MM.1S (cell line): ENCODE results near the gene TMEM108.

ENCODE experiments used
- DNase-seq: peaks from one replicate; pipeline ENCODE4 v3.0.0-alpha.2; 2015
- H2AFZ ChIP-seq: fragments of 300-600 bp; sonication (generic); 2 replicates; pipeline ENCODE4 v1.6.0; 2016; ENCODE audit warnings: antibody characterized with exemption, low read length
- H3F3A ChIP-seq: fragments of 300-600 bp; sonication (generic); 2 replicates; pipeline ENCODE4 v1.6.1; 2016; ENCODE audit warnings: mild to moderate bottlenecking, antibody characterized with exemption, low read length, moderate library complexity, mixed read lengths; ENCODE audit not compliant: insufficient read depth
- H3K27ac ChIP-seq: fragments of 300-600 bp; sonication (generic); 2 replicates; pipeline ENCODE4 v1.5.1; 2016; ENCODE audit warnings: mild to moderate bottlenecking, low read length
- H3K27me3 ChIP-seq: fragments of 300-600 bp; sonication (generic); replicated peaks from 2 replicates; pipeline ENCODE4 v1.6.0; 2016; ENCODE audit warnings: low read length; ENCODE audit not compliant: insufficient read depth
- H3K36me3 ChIP-seq: fragments of 300-600 bp; sonication (generic); replicated peaks from 2 replicates; pipeline ENCODE4 v1.6.1; 2016; ENCODE audit warnings: mild to moderate bottlenecking, low read length, mixed read lengths; ENCODE audit not compliant: insufficient read depth
- H3K4me1 ChIP-seq: fragments of 300-600 bp; sonication (generic); 2 replicates; pipeline ENCODE4 v1.6.1; 2016; ENCODE audit warnings: low read length, mixed read lengths
- H3K4me2 ChIP-seq: fragments of 300-600 bp; sonication (generic); 2 replicates; pipeline ENCODE4 v1.6.0; 2016; ENCODE audit warnings: low read depth, low read length
- H3K4me3 ChIP-seq: fragments of 300-600 bp; sonication (generic); 2 replicates; pipeline ENCODE4 v1.5.1; 2016; ENCODE audit warnings: low read length, mixed read lengths
- H3K79me2 ChIP-seq: fragments of 300-600 bp; sonication (generic); 2 replicates; pipeline ENCODE4 v1.6.1; 2016; ENCODE audit warnings: mixed run types, low read length, mixed read lengths
- H3K9ac ChIP-seq: fragments of 300-600 bp; sonication (generic); 2 replicates; pipeline ENCODE4 v1.6.1; 2016; ENCODE audit warnings: low read length, mixed read lengths
- H3K9me2 ChIP-seq: fragments of 300-600 bp; sonication (generic); replicated peaks from 2 replicates; pipeline ENCODE4 v1.6.1; 2016; ENCODE audit warnings: mild to moderate bottlenecking, low read length, mixed read lengths; ENCODE audit not compliant: insufficient read depth
- H3K9me3 ChIP-seq: fragments of 300-600 bp; sonication (generic); replicated peaks from 2 replicates; pipeline ENCODE4 v1.6.1; 2016; ENCODE audit warnings: mild to moderate bottlenecking, low read length, mixed read lengths; ENCODE audit not compliant: insufficient read depth
- H4K20me1 ChIP-seq: fragments of 300-600 bp; sonication (generic); 2 replicates; pipeline ENCODE4 v1.6.1; 2016; ENCODE audit warnings: mild to moderate bottlenecking, low read length, moderate library complexity, mixed read lengths; ENCODE audit not compliant: insufficient read depth
- EZH2 ChIP-seq: fragments of 300-600 bp; sonication (generic); optimal IDR thresholded peaks from 2 replicates; pipeline ENCODE3; 2017; ENCODE audit warnings: low read depth, mild to moderate bottlenecking, antibody characterized with exemption, low read length, mixed read lengths
- EZH2phosphoT487 ChIP-seq: fragments of 300-600 bp; sonication (generic); IDR thresholded peaks from 2 replicates; pipeline ENCODE4 v1.6.1; 2018; ENCODE audit warnings: antibody characterized with exemption, low read length
- TF ChIP-seq, protein P1 (sequence below): fragments of 300-600 bp; sonication (generic); IDR thresholded peaks from 2 replicates; pipeline ENCODE4 v1.5.1; 2016; ENCODE audit warnings: antibody characterized with exemption, low read length, mixed read lengths

TMEM108 gene

DNA sequence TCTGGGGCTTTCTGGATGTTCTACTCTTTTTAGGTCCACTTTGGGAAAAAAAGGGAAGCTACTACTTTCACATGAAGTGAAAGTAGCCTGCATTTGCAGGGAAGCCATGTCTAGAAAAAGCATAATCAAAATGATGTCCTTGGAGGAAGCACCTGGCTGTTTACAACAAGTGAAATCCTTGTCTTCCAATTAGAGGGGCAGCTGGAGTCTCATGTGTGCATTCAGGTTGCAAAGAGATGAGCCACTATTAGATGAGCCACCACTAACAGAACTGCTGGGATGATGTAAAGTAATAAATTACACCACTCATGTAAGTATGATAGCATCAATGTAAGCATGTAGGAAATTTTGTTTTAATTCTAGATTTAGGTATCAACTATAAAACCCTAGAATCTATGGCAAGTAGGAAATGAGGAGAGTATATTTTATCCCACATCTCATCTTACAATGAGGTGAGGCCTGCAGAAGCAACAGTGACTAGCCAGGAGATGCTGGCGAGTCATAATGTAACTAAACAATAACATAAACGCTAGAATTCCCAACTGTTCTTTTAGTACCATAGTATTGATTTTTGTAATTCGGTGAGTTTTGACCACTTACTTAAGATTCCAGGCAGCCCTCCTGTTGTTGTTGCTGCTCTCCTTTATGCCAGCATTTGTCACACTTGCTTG, 75.9 kb downstream of the TMEM108 start:
- DNase-seq: no peak
- no peak overlapping the region for H3K9ac ChIP-seq
- H3K9me3 ChIP-seq: no peaks in the 10 kb centered on the region
- no peaks in the 10 kb centered on the region for H4K20me1 ChIP-seq
- TF ChIP-seq EZH2phosphoT487: no peak
- TF ChIP-seq, protein P1, sequence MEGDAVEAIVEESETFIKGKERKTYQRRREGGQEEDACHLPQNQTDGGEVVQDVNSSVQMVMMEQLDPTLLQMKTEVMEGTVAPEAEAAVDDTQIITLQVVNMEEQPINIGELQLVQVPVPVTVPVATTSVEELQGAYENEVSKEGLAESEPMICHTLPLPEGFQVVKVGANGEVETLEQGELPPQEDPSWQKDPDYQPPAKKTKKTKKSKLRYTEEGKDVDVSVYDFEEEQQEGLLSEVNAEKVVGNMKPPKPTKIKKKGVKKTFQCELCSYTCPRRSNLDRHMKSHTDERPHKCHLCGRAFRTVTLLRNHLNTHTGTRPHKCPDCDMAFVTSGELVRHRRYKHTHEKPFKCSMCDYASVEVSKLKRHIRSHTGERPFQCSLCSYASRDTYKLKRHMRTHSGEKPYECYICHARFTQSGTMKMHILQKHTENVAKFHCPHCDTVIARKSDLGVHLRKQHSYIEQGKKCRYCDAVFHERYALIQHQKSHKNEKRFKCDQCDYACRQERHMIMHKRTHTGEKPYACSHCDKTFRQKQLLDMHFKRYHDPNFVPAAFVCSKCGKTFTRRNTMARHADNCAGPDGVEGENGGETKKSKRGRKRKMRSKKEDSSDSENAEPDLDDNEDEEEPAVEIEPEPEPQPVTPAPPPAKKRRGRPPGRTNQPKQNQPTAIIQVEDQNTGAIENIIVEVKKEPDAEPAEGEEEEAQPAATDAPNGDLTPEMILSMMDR: no peak
- no peak for TF ChIP-seq EZH2
- H3K4me2 ChIP-seq: no peak overlapping the region
- no peaks in the 10 kb centered on the region for H3F3A ChIP-seq
- H3K4me3 ChIP-seq: no peak overlapping the region
- no peaks in the 10 kb centered on the region for H3K79me2 ChIP-seq
- no peaks in the 10 kb centered on the region for H3K36me3 ChIP-seq
- no peaks in the 10 kb centered on the region for H3K9me2 ChIP-seq
- no peaks in the 10 kb centered on the region for H3K4me1 ChIP-seq
- H3K27ac ChIP-seq: no peak overlapping the region
- H3K27me3 ChIP-seq: no peaks in the 10 kb centered on the region
- H2AFZ ChIP-seq: no peak overlapping the region

DNA sequence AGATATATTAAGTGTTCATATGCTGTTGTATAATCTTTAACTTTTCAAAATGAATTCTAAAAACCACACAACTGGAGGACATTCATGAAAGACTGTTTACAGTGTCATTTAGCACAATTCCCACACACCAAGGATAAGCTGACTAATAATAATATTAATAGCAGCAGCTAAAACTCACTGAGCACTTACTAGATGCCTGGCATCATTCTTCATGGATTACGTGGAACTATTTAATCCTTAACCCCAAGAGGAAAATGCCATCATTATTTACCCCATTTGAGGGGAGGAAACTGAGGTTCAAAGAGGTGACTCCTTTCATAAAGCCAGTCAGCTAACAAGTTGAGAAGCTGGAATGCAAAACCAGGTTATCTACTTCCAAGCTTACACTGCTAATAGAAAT, 77.0 kb downstream of the TMEM108 start:
- Histone ChIP-seq H3K36me3 (no peaks in the 10 kb centered on the region), H3K9me2 (no peaks in the 10 kb centered on the region), H4K20me1 (no peaks in the 10 kb centered on the region), H3K9ac (no peak overlapping the region), H3K4me2 (no peak overlapping the region), H3K27ac (no peak overlapping the region), H2AFZ (no peak overlapping the region), H3K4me3 (no peak overlapping the region), H3K79me2 (no peaks in the 10 kb centered on the region), H3K27me3 (no peaks in the 10 kb centered on the region), H3F3A (no peaks in the 10 kb centered on the region), H3K9me3 (no peaks in the 10 kb centered on the region), H3K4me1 (no peaks in the 10 kb centered on the region)
- no peak for DNase-seq
- TF ChIP-seq EZH2phosphoT487 (no peak), EZH2 (no peak)
- TF ChIP-seq, protein P1: no peak

DNA sequence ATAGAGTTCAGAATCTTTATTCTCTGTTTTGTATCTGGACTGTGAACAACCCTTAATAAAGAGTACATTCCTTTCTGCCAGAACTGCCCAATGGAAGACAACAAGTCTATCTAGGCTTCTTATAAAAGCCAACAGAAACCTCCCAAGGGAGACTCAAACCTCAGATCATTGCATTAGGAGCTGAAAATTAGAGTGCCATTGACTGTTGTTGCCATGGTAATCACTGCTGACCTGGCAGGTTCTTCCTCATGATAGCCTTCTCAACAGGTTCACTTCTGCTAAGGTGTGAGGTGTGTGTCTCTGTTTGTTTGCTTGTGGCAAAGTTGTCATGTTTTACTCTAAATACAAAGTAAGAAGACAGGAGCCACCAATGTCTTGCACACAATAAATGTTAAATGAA, 79.2 kb downstream of the TMEM108 start:
- no peak overlapping the region for H3K4me3 ChIP-seq
- DNase-seq: no peak
- no peaks in the 10 kb centered on the region for H3K9me3 ChIP-seq
- no peak overlapping the region for H3K4me2 ChIP-seq
- no peaks in the 10 kb centered on the region for H3K36me3 ChIP-seq
- no peaks in the 10 kb centered on the region for H4K20me1 ChIP-seq
- H3K79me2 ChIP-seq: no peaks in the 10 kb centered on the region
- H3K9me2 ChIP-seq: no peaks in the 10 kb centered on the region
- TF ChIP-seq, protein P1: no peak
- no peak for TF ChIP-seq EZH2
- TF ChIP-seq EZH2phosphoT487: no peak
- H3K4me1 ChIP-seq: no peaks in the 10 kb centered on the region
- H2AFZ ChIP-seq: no peak overlapping the region
- H3K27ac ChIP-seq: no peak overlapping the region
- no peaks in the 10 kb centered on the region for H3K27me3 ChIP-seq
- no peak overlapping the region for H3K9ac ChIP-seq
- no peaks in the 10 kb centered on the region for H3F3A ChIP-seq
